ENCODE results near the gene TRIM54.

GRCh38 chr2:27306136-27306535 is 23.9 kb downstream of the TRIM54 start:
- TF ChIP-seq MXI1 (conservative IDR thresholded peaks at IDR 0.05; ENCODE audit: poor library complexity, severe bottlenecking) (no peak), CTCF (IDR thresholded peaks at IDR 0.05; ENCODE audit: poor library complexity, severe bottlenecking) (no peak), REST (IDR thresholded peaks at IDR 0.05; ENCODE audit: borderline replicate concordance) (no peak), EP300 (conservative IDR thresholded peaks at IDR 0.05; ENCODE audit: poor library complexity, severe bottlenecking) (no peak), RAD21 (conservative IDR thresholded peaks at IDR 0.05) (no peak), EZH2 (IDR thresholded peaks at IDR 0.05; ENCODE audit: borderline replicate concordance, insufficient read depth, low read length, poor library complexity, severe bottlenecking) (no peak), TAF1 (IDR thresholded peaks at IDR 0.05; ENCODE audit: low read depth) (no peak)

Measured in neural cell (in vitro differentiated cells).